HCT116 (cell line): Measurements from ENCODE around the gene LMBR1L. TPM values are rescaled to one million over a fixed set of nuclear protein-coding genes. Genes with fewer than 3 reads are reported as not detected.
A peak's percentile ranks its signal among the peaks of the same experiment; 100 is the strongest.

Source experiments
- ATAC-seq: fragments of 200-7000 bp; cut with Tn5 transposase; 2 replicates; pipeline ENCODE4 v1.9.1; 2020; ENCODE audit warnings: mild to moderate bottlenecking, moderate library complexity
- BruUV-seq: library from RNA; stranded (reverse); fragments of 400-500 nt; replicated peaks from 2 replicates; lab custom pipeline; 2021; lab: Mats Ljungman, UMichigan
- CTCF ChIA-PET: fragments of 300-600 bp; sonication (Branson Sonifier 250); formaldehyde crosslinking; loops from one replicate; lab custom pipeline; 2021; ENCODE audit warnings: antibody characterized with exemption; lab: Charles Lee
- POLR2A ChIA-PET: fragments of 300-600, 350-600 bp; sonication (Branson Sonifier 250); formaldehyde crosslinking; loops from one replicate; lab custom pipeline; 2021; ENCODE audit warnings: antibody characterized with exemption; lab: Charles Lee
- RAD21 ChIA-PET, 2 experiments: fragments of 300-600 bp; sonication (Branson Sonifier 250); formaldehyde crosslinking; loops; one replicate each; lab custom pipeline; 2023; ENCODE audit warnings: low total read pairs in 2 of 2; ENCODE audit not compliant: uncharacterized antibody in 2 of 2, unreplicated experiment in 2 of 2, low non-redundant PET in 1 of 2; lab: Charles Lee
- DNase-seq: peaks from one replicate; pipeline ENCODE4 v3.0.0-alpha.2; 2010; ENCODE audit warnings: low read depth, low spot score
- H2AFZ ChIP-seq: fragments of 200-600 bp; shearing (Covaris generic), sonication (generic); 2 replicates; pipeline ENCODE4 v1.6.1; 2017; ENCODE audit warnings: low read depth, mixed run types, mixed read lengths, antibody characterized with exemption, low read length; ENCODE audit not compliant: poor library complexity, severe bottlenecking
- H3K27ac ChIP-seq: 2 replicates; pipeline ENCODE4 v1.5.1; 2012; ENCODE audit warnings: low read depth, low read length
- H3K27me3 ChIP-seq: fragments of 200-600 bp; sonication (generic); 2 replicates; pipeline ENCODE4 v1.6.1; 2016; ENCODE audit warnings: mixed run types, low read length, mixed read lengths; ENCODE audit not compliant: insufficient read depth
- H3K36me3 ChIP-seq, 2 experiments: fragments of 200-500 bp in 1 of 2; fragments of 200-600 bp in 1 of 2; sonication (Bioruptor generic) in 1 of 2; sonication (generic) in 1 of 2; 2 replicates each; pipeline versions ENCODE4 v1.5.1 to v1.6.1; 2014 to 2016; ENCODE audit warnings: low read length in 2 of 2, inconsistent platforms in 1 of 2, mixed read lengths in 1 of 2, mixed run types in 1 of 2; ENCODE audit not compliant: insufficient read depth in 2 of 2, control insufficient read depth in 1 of 2
- H3K4me1 ChIP-seq, 2 experiments: fragments of 200-600 bp in 1 of 2; sonication (generic) in 1 of 2; 2 replicates each; pipeline versions ENCODE4 v1.5.1 to v1.6.1; 2012 to 2017; ENCODE audit warnings: low read length in 2 of 2, inconsistent platforms in 1 of 2, mild to moderate bottlenecking in 1 of 2, mixed read lengths in 1 of 2, mixed run types in 1 of 2, moderate library complexity in 1 of 2; ENCODE audit not compliant: insufficient read depth in 2 of 2, control insufficient read depth in 1 of 2
- H3K4me2 ChIP-seq: fragments of 200-600 bp; sonication (generic); 2 replicates; pipeline ENCODE4 v1.6.1; 2017; ENCODE audit warnings: mixed run types, low read length, mixed read lengths
- H3K4me3 ChIP-seq, 2 experiments: fragments of 200-600 bp in 1 of 2; sonication (generic) in 1 of 2; replicated peaks in 1 of 2; 2 replicates each; pipeline ENCODE4 v1.5.1; 2011 to 2016; ENCODE audit warnings: low read length in 2 of 2, control low read depth in 1 of 2, low read depth in 1 of 2, mild to moderate bottlenecking in 1 of 2, mixed read lengths in 1 of 2, mixed run types in 1 of 2
- H3K79me2 ChIP-seq: fragments of 200-600 bp; sonication (generic); 2 replicates; pipeline ENCODE4 v1.6.1; 2017; ENCODE audit warnings: mild to moderate bottlenecking, mixed run types, low read length, moderate library complexity, mixed read lengths; ENCODE audit not compliant: insufficient read depth
- H3K9ac ChIP-seq: fragments of 200-600 bp; sonication (generic); 2 replicates; pipeline ENCODE4 v1.6.1; 2016; ENCODE audit warnings: low read length, mixed read lengths
- H3K9me2 ChIP-seq: fragments of 200-600 bp; sonication (generic), shearing (Covaris generic); 2 replicates; pipeline ENCODE4 v1.6.1; 2017; ENCODE audit warnings: mixed run types, mild to moderate bottlenecking, moderate library complexity; ENCODE audit not compliant: insufficient read depth
- H3K9me3 ChIP-seq, 2 experiments: fragments of 200-500 bp in 1 of 2; fragments of 200-600 bp in 1 of 2; sonication (Bioruptor generic) in 1 of 2; sonication (generic) in 1 of 2; 2 replicates each; pipeline ENCODE4 v1.6.1; 2014 to 2017; ENCODE audit warnings: low read length in 2 of 2, mixed read lengths in 2 of 2, inconsistent platforms in 1 of 2, low read depth in 1 of 2, mild to moderate bottlenecking in 1 of 2, mixed run types in 1 of 2, moderate library complexity in 1 of 2; ENCODE audit not compliant: control insufficient read depth in 1 of 2, insufficient read depth in 1 of 2
- H4K20me1 ChIP-seq: fragments of 200-600 bp; sonication (generic), shearing (Covaris generic); 2 replicates; pipeline ENCODE4 v1.6.1; 2017; ENCODE audit warnings: mixed run types, mild to moderate bottlenecking, moderate library complexity; ENCODE audit not compliant: insufficient read depth
- CBX3 ChIP-seq: IDR thresholded peaks from 2 replicates; pipeline ENCODE4 v1.6.1; 2012; ENCODE audit warnings: low read depth
- CEBPB ChIP-seq: IDR thresholded peaks from 2 replicates; pipeline ENCODE4 v1.6.1; 2012; ENCODE audit warnings: low read depth
- EZH2phosphoT487 ChIP-seq: fragments of 200-600 bp; IDR thresholded peaks from 2 replicates; pipeline ENCODE4 v1.6.1; 2018; ENCODE audit warnings: antibody characterized with exemption, borderline replicate concordance
- FOSL1 ChIP-seq: IDR thresholded peaks from 2 replicates; pipeline ENCODE4 v1.6.1; 2012; ENCODE audit warnings: low read depth
- JUND ChIP-seq: IDR thresholded peaks from 2 replicates; pipeline ENCODE4 v1.6.1; 2012
- POLR2AphosphoS5 ChIP-seq: IDR thresholded peaks from 2 replicates; pipeline ENCODE4 v1.6.1; 2011; ENCODE audit warnings: mild to moderate bottlenecking, low read depth, low read length, moderate library complexity
- RAD21 ChIP-seq: IDR thresholded peaks from 2 replicates; pipeline ENCODE4 v1.6.1; 2012; ENCODE audit warnings: low read depth, mild to moderate bottlenecking
- SP1 ChIP-seq: IDR thresholded peaks from 2 replicates; pipeline ENCODE4 v1.6.1; 2012; ENCODE audit warnings: low read depth
- SRF ChIP-seq: IDR thresholded peaks from 2 replicates; pipeline ENCODE4 v1.6.1; 2012; ENCODE audit warnings: low read depth
- TCF7L2 ChIP-seq: IDR thresholded peaks from 2 replicates; pipeline ENCODE4 v1.7.0; 2011; ENCODE audit warnings: borderline replicate concordance, inconsistent platforms; ENCODE audit not compliant: insufficient read depth, insufficient read length; ENCODE audit errors: extremely low read depth
- YY1 ChIP-seq: IDR thresholded peaks from 2 replicates; pipeline ENCODE4 v1.6.1; 2011; ENCODE audit warnings: low read length, low read depth, moderate library complexity, mild to moderate bottlenecking; ENCODE audit not compliant: insufficient replicate concordance; ENCODE audit errors: extremely low read depth
- intact Hi-C: fragments of 100-400 bp; cut with micrococcal nuclease; formaldehyde crosslinking; loops from 2 replicates; pipeline ENCODE4 v1.10.0; 2022
- total RNA-seq: library from RNA; stranded (reverse); gene quantifications from one replicate; pipeline ENCODE4 v1.2.1, GENCODE V29; 2021; ENCODE audit not compliant: unreplicated experiment
- TF ChIP-seq, protein P1 (sequence below): IDR thresholded peaks from 2 replicates; pipeline ENCODE4 v1.6.1; 2012; ENCODE audit warnings: low read depth
- TF ChIP-seq, protein P2 (sequence below): IDR thresholded peaks from 2 replicates; pipeline ENCODE4 v1.6.1; 2012

Gene LMBR1L
- total RNA-seq, 1 experiment from 2014 or later = 44.4 TPM

DNA sequence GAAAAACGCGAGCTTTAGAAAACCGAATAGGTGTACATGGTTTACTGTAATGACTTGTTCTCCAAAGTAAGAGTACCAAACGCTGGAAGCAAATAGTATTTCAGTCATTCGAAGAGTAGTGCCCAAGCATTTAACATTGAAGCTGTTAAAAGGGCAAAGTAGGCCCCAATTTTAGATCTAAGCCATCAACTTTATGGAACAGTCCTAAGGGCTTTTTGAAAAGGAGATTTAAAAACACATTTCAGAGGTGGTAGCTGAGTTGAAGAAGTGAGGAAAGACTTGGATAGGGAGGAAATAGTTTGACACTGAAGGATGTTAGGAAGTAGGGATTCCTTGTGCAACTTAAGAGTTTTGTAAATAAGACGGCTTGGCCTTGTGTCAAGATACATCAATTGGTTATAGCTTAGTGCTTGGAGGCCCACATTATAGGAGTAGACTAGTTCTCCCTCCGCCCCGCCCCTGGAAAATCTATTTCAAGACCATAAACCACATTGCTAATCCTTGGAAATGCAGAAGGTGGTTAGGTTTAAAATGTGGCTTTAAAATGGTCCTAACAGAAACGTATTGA lies 21.3 kb upstream of the LMBR1L start:
- H3K36me3 ChIP-seq = peaks cover 16 to 29% of the 10 kb centered on the region in 2 experiments
- H2AFZ ChIP-seq = peak overlapping the region; percentile 14
- no peaks in the 10 kb centered on the region for H3K9me2 ChIP-seq
- 0 out of 2 replicates have a peak, but pooled peaks have one; percentile 1 for TF ChIP-seq SRF
- no peak for TF ChIP-seq CEBPB
- H3K79me2 ChIP-seq = peaks cover 50% of the 10 kb centered on the region
- H3K4me2 ChIP-seq = peak overlapping the region; percentile 88
- H3K4me3 ChIP-seq = peak overlapping the region; percentile 39 to 97
- no peaks in the 10 kb centered on the region for H3K27me3 ChIP-seq
- intact Hi-C loops = loop anchor here (1.0 to 10.0 kb wide), 3 partner anchors 67 to 132 kb away; no protein-coding TSS in a partner anchor
- DNase-seq (no peak), ATAC-seq (no peak)
- RAD21 ChIA-PET = no interaction called here
- peak overlapping the region; percentile 99 for H3K27ac ChIP-seq
- H4K20me1 ChIP-seq = peaks cover 14% of the 10 kb centered on the region; the same call in 1 of the 2 replicates
- TSS peak; percentile 87 for BruUV-seq
- H3K9me3 ChIP-seq = no peaks in the 10 kb centered on the region
- POLR2A ChIA-PET = interaction anchor here (1.0 to 3.1 kb wide), 19 partner anchors 8 to 280 kb away, joined by 3 to 30 read pairs (median 9); partner anchors contain the start of genes DDX23, LMBR1L, RHEBL1 and TUBA1A
- peaks cover 12 to 37% of the 10 kb centered on the region in 2 experiments; a peak in 3 of 4 replicates for H3K4me1 ChIP-seq
- H3K9ac ChIP-seq = peak overlapping the region; percentile 73
- CTCF ChIA-PET = interaction anchor here (1.8 to 3.2 kb wide), 6 partner anchors 11 to 103 kb away, joined by 8 to 27 read pairs (median 16); partner anchors contain the start of gene LMBR1L

DNA sequence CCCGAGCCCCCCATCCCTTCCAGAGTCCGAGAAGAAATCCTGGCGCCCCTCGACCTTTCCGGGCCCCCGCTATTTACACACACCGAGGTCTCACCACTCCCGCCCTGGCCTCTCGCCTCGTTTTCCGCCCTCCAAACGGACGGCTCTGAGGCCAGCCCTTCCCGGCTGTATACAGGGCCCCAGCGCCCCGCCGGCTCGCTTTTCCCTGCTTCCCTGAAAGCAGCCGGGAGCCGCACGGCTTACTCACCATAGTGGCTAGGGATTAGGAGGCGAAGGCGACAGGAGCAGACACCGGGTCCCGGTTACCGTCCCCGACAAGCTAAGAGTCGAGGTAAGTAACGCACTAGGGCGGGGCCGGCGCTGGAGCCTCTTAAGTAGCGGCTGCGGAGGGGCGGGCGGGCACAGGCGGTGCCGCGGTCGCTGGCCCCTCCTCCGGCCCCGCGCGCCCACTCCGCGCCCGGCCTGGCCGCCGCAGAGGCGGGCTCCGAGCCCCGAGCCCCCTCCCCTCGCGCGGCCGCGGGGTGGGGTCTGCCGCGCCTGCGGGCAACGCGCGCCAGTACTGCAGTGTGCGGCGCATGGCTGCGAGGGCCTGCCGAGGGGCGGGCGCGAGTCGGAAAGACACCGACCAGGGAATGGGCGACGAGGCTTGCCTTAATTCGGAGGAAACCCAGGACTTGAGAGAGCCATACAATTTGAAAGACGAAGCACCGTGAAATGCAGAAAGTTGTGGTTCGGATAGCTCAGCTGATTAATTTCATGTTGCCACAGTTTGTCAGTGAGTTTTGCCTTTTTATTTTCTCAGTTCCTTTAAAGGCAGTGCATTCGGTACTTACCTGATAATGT lies 20.6 kb upstream of the LMBR1L start, which contains the start of gene TUBA1B:
Gene TUBA1B, minus strand, starts transcription at position 345 of the 843 bp plus-strand sequence. Its CDS starts 95 bp downstream, at position 250.
- CTCF ChIA-PET = interaction anchor here (0.8 to 3.2 kb wide), 9 partner anchors 10 to 104 kb away, joined by 3 to 27 read pairs (median 11); partner anchors contain the start of genes LMBR1L and RHEBL1
- DNase-seq = peak; percentile 67
- Histone ChIP-seq H2AFZ (peak within 1 kb of the TSS; percentile 14), H3K9ac (peak within 1 kb of the TSS; percentile 100), H3K27ac (peak within 1 kb of the TSS; percentile 99), H3K27me3 (no peaks in the 10 kb centered on the region), H3K79me2 (peaks cover 50% of the 10 kb centered on the region), H3K36me3 (peaks cover 16 to 30% of the 10 kb centered on the region in 2 experiments), H4K20me1 (peaks cover 14% of the 10 kb centered on the region; the same call in 1 of the 2 replicates), H3K4me2 (peak within 1 kb of the TSS; percentile 96), H3K9me3 (no peaks in the 10 kb centered on the region), H3K4me1 (peaks cover 12 to 37% of the 10 kb centered on the region in 2 experiments; a peak in 3 of 4 replicates), H3K4me3 (peak within 1 kb of the TSS; percentile 97), H3K9me2 (no peaks in the 10 kb centered on the region)
- intact Hi-C loops = loop anchor here (1.0 to 10.0 kb wide), 3 partner anchors 66 to 133 kb away; no protein-coding TSS in a partner anchor
- POLR2A ChIA-PET = interaction anchor here (0.6 to 3.1 kb wide), 38 partner anchors 8 to 436 kb away, joined by 3 to 30 read pairs (median 5); partner anchors contain the start of genes DDX23, LMBR1L, MCRS1 and RHEBL1
- ATAC-seq = peak; percentile 83
- RAD21 ChIA-PET = interaction anchor here in 1 of 2 experiments (0.7 kb wide), 1 partner anchor 94 kb away, joined by 3 read pairs; no protein-coding TSS in a partner anchor
- BruUV-seq = no TSS peak
- no peak for TF ChIP-seq FOSL1
- peak; percentile 46 for TF ChIP-seq SP1
- TF ChIP-seq RAD21 = no peak
- TF ChIP-seq, protein P1, sequence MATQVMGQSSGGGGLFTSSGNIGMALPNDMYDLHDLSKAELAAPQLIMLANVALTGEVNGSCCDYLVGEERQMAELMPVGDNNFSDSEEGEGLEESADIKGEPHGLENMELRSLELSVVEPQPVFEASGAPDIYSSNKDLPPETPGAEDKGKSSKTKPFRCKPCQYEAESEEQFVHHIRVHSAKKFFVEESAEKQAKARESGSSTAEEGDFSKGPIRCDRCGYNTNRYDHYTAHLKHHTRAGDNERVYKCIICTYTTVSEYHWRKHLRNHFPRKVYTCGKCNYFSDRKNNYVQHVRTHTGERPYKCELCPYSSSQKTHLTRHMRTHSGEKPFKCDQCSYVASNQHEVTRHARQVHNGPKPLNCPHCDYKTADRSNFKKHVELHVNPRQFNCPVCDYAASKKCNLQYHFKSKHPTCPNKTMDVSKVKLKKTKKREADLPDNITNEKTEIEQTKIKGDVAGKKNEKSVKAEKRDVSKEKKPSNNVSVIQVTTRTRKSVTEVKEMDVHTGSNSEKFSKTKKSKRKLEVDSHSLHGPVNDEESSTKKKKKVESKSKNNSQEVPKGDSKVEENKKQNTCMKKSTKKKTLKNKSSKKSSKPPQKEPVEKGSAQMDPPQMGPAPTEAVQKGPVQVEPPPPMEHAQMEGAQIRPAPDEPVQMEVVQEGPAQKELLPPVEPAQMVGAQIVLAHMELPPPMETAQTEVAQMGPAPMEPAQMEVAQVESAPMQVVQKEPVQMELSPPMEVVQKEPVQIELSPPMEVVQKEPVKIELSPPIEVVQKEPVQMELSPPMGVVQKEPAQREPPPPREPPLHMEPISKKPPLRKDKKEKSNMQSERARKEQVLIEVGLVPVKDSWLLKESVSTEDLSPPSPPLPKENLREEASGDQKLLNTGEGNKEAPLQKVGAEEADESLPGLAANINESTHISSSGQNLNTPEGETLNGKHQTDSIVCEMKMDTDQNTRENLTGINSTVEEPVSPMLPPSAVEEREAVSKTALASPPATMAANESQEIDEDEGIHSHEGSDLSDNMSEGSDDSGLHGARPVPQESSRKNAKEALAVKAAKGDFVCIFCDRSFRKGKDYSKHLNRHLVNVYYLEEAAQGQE = no peak
- peak; percentile 82 for TF ChIP-seq YY1
- TF ChIP-seq JUND = no peak
- TF ChIP-seq POLR2AphosphoS5 = peak; percentile 99
- TF ChIP-seq TCF7L2 = no peak
- no peak for TF ChIP-seq EZH2phosphoT487
- peak; percentile 5; the same call in 1 of the 2 replicates for TF ChIP-seq CBX3
- TF ChIP-seq, protein P2, sequence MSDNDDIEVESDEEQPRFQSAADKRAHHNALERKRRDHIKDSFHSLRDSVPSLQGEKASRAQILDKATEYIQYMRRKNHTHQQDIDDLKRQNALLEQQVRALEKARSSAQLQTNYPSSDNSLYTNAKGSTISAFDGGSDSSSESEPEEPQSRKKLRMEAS = peak; percentile 95
